ENCODE results near the gene UPF3A.

Gene UPF3A

DNA sequence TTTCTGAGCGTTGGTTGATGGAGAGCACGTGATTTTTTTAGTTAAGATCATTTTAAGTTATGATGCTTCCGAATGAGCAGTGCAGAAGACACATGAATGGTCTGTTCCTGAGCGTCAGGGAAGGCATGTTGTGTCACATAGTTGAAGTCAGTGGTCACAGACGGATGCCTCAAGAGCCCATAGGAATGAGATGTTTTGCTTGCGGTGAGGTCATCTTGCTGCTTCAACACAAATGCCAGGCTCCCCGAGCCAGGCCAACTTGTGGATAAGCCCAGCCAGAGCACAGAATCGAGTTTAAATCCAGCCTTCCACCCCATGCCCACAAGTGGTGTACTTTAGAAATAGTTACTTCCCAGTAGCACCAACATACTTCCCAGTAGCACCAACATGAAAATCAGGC, 5.4 kb downstream of the UPF3A start:
- TF ChIP-seq SUZ12 (IDR thresholded peaks at IDR 0.05; ENCODE audit: extremely low read depth, insufficient read depth, insufficient read length) (no peak), ZNF274 (IDR thresholded peaks at IDR 0.05; ENCODE audit: low read depth, low read length) (no peak), YY1 (IDR thresholded peaks at IDR 0.05; ENCODE audit: insufficient read depth, insufficient read length) (no peak)
- peaks cover 76% of the 10 kb centered on the region for H3K36me3 ChIP-seq (ENCODE audit: insufficient read depth, insufficient read length, low read length)

DNA sequence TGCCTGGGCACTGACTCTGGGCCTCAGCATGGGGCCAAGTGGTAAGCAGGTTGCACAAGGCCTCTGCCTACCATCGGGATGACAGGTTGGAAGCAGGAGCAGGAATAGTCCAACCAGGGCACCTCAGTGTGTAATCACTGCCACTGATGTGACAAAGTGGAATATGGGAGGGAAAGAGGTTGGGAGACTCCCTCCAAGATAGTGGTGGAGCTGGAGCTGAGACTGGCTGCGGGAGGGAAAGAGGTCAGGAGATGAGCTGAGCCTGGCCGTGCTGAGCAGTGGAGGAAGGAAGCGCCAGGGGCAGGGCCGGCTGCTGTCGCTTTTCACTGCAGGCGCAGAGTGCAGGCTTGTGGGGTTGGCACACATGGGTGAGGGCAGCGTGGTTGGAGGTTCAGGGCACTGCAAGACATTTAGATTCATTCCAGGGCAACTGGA, 6.8 kb downstream of the UPF3A start:
- no peak overlapping the region for H3K9ac ChIP-seq (ENCODE audit: insufficient read length, low read depth)
- TF ChIP-seq YY1 (IDR thresholded peaks at IDR 0.05; ENCODE audit: insufficient read depth, insufficient read length): no peak
- no peak for TF ChIP-seq ZNF274 (IDR thresholded peaks at IDR 0.05; ENCODE audit: low read depth, low read length)
- no peak for TF ChIP-seq SUZ12 (IDR thresholded peaks at IDR 0.05; ENCODE audit: extremely low read depth, insufficient read depth, insufficient read length)
- H3K4me3 ChIP-seq (ENCODE audit: insufficient read length, low read depth): no peak overlapping the region
- DNase-seq (ENCODE audit: low read depth, low spot score): no peak
- H3K9me3 ChIP-seq (ENCODE audit: insufficient read depth, low read length): no peaks in the 10 kb centered on the region
- H3K36me3 ChIP-seq (ENCODE audit: insufficient read depth, insufficient read length, low read length): peaks cover 85% of the 10 kb centered on the region
- H3K27me3 ChIP-seq (ENCODE audit: insufficient read depth, insufficient read length): no peaks in the 10 kb centered on the region
- peaks cover 2% of the 10 kb centered on the region for H3K4me1 ChIP-seq (ENCODE audit: insufficient read depth, insufficient read length)

More for the DNA sequence above, 5.4 kb downstream of the UPF3A start:
- Histone ChIP-seq H3K4me1 (ENCODE audit: insufficient read depth, insufficient read length) (peaks cover 2% of the 10 kb centered on the region), H3K4me3 (ENCODE audit: insufficient read length, low read depth) (no peak overlapping the region), H3K27me3 (ENCODE audit: insufficient read depth, insufficient read length) (no peaks in the 10 kb centered on the region), H3K9me3 (ENCODE audit: insufficient read depth, low read length) (no peaks in the 10 kb centered on the region), H3K9ac (ENCODE audit: insufficient read length, low read depth) (no peak overlapping the region)
- DNase-seq (ENCODE audit: low read depth, low spot score): no peak

DNA sequence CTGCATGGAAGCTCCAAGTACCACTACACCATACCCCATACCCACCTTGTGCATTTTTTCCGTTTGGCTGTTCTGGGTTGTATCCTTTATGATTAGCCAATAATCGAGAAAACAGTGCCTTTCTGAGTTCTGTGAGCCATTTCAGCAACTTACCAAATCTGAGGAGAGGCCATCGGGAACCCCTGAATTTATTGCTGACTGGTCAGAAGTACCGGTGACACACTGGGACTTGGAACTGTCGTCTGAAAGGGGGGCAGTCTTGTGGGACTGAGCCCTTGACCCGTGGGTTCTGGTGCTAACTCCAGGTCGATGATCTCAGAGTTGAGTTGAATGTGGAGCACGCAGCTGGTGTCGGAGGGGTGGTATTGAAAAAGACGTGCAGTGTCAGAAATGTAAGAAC, 15.0 kb downstream of the UPF3A start:
- DNase-seq (ENCODE audit: low read depth, low spot score): no peak
- H3K36me3 ChIP-seq (ENCODE audit: insufficient read depth, insufficient read length, low read length): peaks cover 78% of the 10 kb centered on the region

DNA sequence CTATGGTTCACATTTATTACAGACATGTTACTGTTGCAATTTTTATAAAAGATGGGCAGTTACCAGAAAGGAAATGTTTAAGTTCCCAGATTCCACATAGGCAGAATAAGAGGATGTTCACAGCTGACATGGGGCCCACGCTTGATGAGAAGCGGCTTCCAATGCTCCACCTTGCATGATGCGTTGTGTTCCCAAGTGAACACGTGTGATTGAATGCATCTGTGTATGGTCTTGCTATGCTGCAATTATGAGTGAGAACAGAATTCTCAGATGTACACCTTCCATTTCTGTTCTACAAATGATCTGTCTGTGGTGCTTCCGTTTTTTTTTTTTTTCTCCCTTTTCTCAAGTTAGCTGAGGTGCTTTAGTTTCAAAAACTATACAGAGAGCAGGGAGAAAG, 15.5 kb downstream of the UPF3A start:
- Histone ChIP-seq H3K36me3 (ENCODE audit: insufficient read depth, insufficient read length, low read length) (peaks cover 79% of the 10 kb centered on the region), H3K27me3 (ENCODE audit: insufficient read depth, insufficient read length) (no peaks in the 10 kb centered on the region), H3K4me3 (ENCODE audit: insufficient read length, low read depth) (no peak overlapping the region), H3K9me3 (ENCODE audit: insufficient read depth, low read length) (no peaks in the 10 kb centered on the region), H3K9ac (ENCODE audit: insufficient read length, low read depth) (no peak overlapping the region), H3K4me1 (ENCODE audit: insufficient read depth, insufficient read length) (no peaks in the 10 kb centered on the region)
- TF ChIP-seq ZNF274 (IDR thresholded peaks at IDR 0.05; ENCODE audit: low read depth, low read length) (no peak), SUZ12 (IDR thresholded peaks at IDR 0.05; ENCODE audit: extremely low read depth, insufficient read depth, insufficient read length) (no peak), YY1 (IDR thresholded peaks at IDR 0.05; ENCODE audit: insufficient read depth, insufficient read length) (no peak)
- no peak for DNase-seq (ENCODE audit: low read depth, low spot score)

More for the DNA sequence above, 15.0 kb downstream of the UPF3A start:
- TF ChIP-seq YY1 (IDR thresholded peaks at IDR 0.05; ENCODE audit: insufficient read depth, insufficient read length) (no peak), ZNF274 (IDR thresholded peaks at IDR 0.05; ENCODE audit: low read depth, low read length) (no peak), SUZ12 (IDR thresholded peaks at IDR 0.05; ENCODE audit: extremely low read depth, insufficient read depth, insufficient read length) (no peak)
- no peaks in the 10 kb centered on the region for H3K4me1 ChIP-seq (ENCODE audit: insufficient read depth, insufficient read length)
- H3K4me3 ChIP-seq (ENCODE audit: insufficient read length, low read depth): no peak overlapping the region
- no peaks in the 10 kb centered on the region for H3K27me3 ChIP-seq (ENCODE audit: insufficient read depth, insufficient read length)
- no peak overlapping the region for H3K9ac ChIP-seq (ENCODE audit: insufficient read length, low read depth)
- H3K9me3 ChIP-seq (ENCODE audit: insufficient read depth, low read length): no peaks in the 10 kb centered on the region

DNA sequence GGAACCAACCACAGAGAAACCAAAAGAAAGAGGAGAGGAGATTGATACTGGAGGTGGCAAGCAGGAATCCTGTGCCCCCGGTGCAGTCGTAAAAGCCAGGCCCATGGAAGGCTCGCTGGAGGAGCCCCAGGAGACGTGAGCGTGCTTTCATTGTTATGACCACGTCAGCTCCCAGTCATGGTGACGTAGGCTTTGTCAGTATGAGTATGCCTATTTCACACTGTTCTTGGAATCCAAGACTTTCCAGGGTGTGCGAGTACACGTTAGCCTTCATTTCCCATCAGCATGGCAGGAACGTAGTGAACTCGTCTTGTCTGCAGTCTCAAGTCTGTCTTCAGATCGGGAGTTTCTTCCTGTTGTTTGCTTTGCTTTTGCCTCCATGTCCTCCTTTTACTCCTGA, 17.5 kb downstream of the UPF3A start:
- no peak for DNase-seq (ENCODE audit: low read depth, low spot score)
- Histone ChIP-seq H3K9ac (ENCODE audit: insufficient read length, low read depth) (no peak overlapping the region), H3K4me1 (ENCODE audit: insufficient read depth, insufficient read length) (no peaks in the 10 kb centered on the region), H3K9me3 (ENCODE audit: insufficient read depth, low read length) (no peaks in the 10 kb centered on the region), H3K4me3 (ENCODE audit: insufficient read length, low read depth) (no peak overlapping the region), H3K27me3 (ENCODE audit: insufficient read depth, insufficient read length) (no peaks in the 10 kb centered on the region), H3K36me3 (ENCODE audit: insufficient read depth, insufficient read length, low read length) (peaks cover 80% of the 10 kb centered on the region)
- TF ChIP-seq YY1 (IDR thresholded peaks at IDR 0.05; ENCODE audit: insufficient read depth, insufficient read length): no peak
- TF ChIP-seq SUZ12 (IDR thresholded peaks at IDR 0.05; ENCODE audit: extremely low read depth, insufficient read depth, insufficient read length): no peak
- TF ChIP-seq ZNF274 (IDR thresholded peaks at IDR 0.05; ENCODE audit: low read depth, low read length): no peak

DNA sequence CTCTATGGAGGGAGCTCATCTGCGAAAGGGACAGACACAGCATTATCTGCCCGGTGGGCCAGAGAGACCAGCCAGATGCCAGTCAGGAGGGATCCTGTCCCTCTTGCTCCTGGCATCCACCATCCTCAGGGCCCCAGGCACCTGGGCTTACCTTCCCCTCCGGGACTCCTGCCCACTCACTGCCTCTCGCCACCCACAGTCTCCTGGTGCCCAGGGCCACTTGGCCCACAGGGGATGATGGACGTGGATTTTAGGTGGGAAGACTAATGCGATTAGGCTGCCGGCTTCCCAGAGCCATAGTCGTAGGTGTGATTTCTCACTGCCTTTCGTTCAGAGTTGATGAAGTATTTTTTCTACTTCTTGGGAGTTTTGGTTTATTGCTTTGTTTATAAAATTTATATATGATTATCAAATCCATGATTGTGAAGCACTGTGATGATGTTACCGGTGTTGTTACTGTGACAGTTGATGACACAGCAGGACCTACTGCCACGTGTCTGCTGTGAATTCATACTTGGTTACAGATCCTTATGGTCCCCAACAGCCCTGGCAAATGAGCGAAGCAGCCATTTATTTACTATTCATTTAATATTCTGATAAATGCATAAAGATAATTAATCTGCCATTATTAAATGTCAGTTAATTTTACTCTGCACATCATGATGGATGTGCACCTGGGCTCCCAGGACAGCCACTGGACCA, 18.4 kb downstream of the UPF3A start:
- H3K9ac ChIP-seq (ENCODE audit: insufficient read length, low read depth): no peak overlapping the region
- peaks cover 84% of the 10 kb centered on the region for H3K36me3 ChIP-seq (ENCODE audit: insufficient read depth, insufficient read length, low read length)
- H3K4me1 ChIP-seq (ENCODE audit: insufficient read depth, insufficient read length): no peaks in the 10 kb centered on the region
- TF ChIP-seq YY1 (IDR thresholded peaks at IDR 0.05; ENCODE audit: insufficient read depth, insufficient read length) (no peak), SUZ12 (IDR thresholded peaks at IDR 0.05; ENCODE audit: extremely low read depth, insufficient read depth, insufficient read length) (no peak), ZNF274 (IDR thresholded peaks at IDR 0.05; ENCODE audit: low read depth, low read length) (no peak)
- no peak for DNase-seq (ENCODE audit: low read depth, low spot score)
- no peaks in the 10 kb centered on the region for H3K27me3 ChIP-seq (ENCODE audit: insufficient read depth, insufficient read length)
- no peaks in the 10 kb centered on the region for H3K9me3 ChIP-seq (ENCODE audit: insufficient read depth, low read length)
- H3K4me3 ChIP-seq (ENCODE audit: insufficient read length, low read depth): no peak overlapping the region

DNA sequence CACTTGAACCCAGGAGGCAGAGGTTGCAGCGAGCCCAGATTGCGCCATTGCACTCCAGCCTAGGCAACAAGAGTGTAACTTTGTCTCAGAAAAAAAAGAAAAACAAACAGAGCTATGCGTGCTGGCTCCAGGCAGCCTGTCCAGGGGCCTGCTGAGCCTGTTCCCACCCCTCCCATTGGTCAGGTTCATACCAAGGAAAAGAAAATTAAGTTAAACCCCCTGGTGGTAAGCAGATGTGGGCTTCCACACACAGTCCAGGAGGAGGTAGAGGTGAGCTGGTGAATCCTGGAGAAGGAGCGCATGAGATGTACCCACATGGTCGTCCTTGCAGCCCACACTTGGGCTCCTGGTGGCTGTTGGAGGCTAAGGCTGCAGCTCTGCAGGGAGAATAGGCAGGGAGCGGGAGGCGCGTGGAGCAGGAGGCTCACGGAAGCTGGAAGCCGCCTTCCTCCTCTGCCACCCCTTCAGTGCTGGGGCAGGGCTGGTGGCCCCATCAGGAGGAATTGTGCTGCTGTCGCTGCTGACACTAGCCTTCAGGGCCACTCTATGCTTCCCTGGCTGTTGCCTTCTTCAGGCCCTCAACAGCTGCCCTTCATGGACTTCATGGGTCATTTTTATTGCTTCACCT, 22.4 kb downstream of the UPF3A start:
- H3K9me3 ChIP-seq (ENCODE audit: insufficient read depth, low read length): no peaks in the 10 kb centered on the region
- H3K36me3 ChIP-seq (ENCODE audit: insufficient read depth, insufficient read length, low read length): peaks cover 68% of the 10 kb centered on the region
- no peak overlapping the region for H3K9ac ChIP-seq (ENCODE audit: insufficient read length, low read depth)
- H3K27me3 ChIP-seq (ENCODE audit: insufficient read depth, insufficient read length): no peaks in the 10 kb centered on the region
- TF ChIP-seq YY1 (IDR thresholded peaks at IDR 0.05; ENCODE audit: insufficient read depth, insufficient read length): no peak
- no peak for TF ChIP-seq SUZ12 (IDR thresholded peaks at IDR 0.05; ENCODE audit: extremely low read depth, insufficient read depth, insufficient read length)
- no peak for DNase-seq (ENCODE audit: low read depth, low spot score)
- H3K4me1 ChIP-seq (ENCODE audit: insufficient read depth, insufficient read length): no peaks in the 10 kb centered on the region
- H3K4me3 ChIP-seq (ENCODE audit: insufficient read length, low read depth): no peak overlapping the region

Data from NT2/D1 (cell line).